ENCODE results near the gene MACF1. TPM values are rescaled to one million over a fixed set of nuclear protein-coding genes. Genes with fewer than 3 reads are reported as not detected.

Gene MACF1
- total RNA-seq, 4 donors from 2014 or later: 82.1 to 247 (median 154) TPM

- Histone ChIP-seq H3K27ac (no peak overlapping the region), H3K9me3 (no peaks in the 10 kb centered on the region), H3K4me3 (no peak overlapping the region), H3K36me3 (peaks cover 0 to 39% (median 0%) of the 10 kb centered on the region in 3 donors), H3K4me1 (peaks cover 0 to 17% (median 0%) of the 10 kb centered on the region in 3 donors), H3K27me3 (no peaks in the 10 kb centered on the region)
- intact Hi-C loops (cut with DNase I): no loop called here
- TF ChIP-seq CTCF (IDR thresholded peaks at IDR 0.05) (no peak), POLR2A (IDR thresholded peaks at IDR 0.05) (no peak)
- WGBS, 2 donors: 85 to 94% methylated on average over 2 of the region's 2 CpGs
- no peak for DNase-seq
Measured at GRCh38 chr1:39261712-39262221, 57.3 kb downstream of the MACF1 start.

GRCh38 chr1:39262802-39263201 is 58.3 kb downstream of the MACF1 start:
- H3K27me3 ChIP-seq: no peaks in the 10 kb centered on the region
- no peak for DNase-seq
- no peaks in the 10 kb centered on the region for H3K9me3 ChIP-seq
- no peak overlapping the region for H3K4me3 ChIP-seq
- no peak overlapping the region for H3K27ac ChIP-seq
- intact Hi-C loops (cut with DNase I): no loop called here
- peaks cover 0 to 28% (median 4%) of the 10 kb centered on the region in 3 donors for H3K4me1 ChIP-seq
- H3K36me3 ChIP-seq: peaks cover 0 to 28% (median 0%) of the 10 kb centered on the region in 3 donors
- TF ChIP-seq CTCF (IDR thresholded peaks at IDR 0.05) (no peak), POLR2A (IDR thresholded peaks at IDR 0.05) (no peak)
- WGBS, 2 donors: 69 to 79% methylated on average over 4 of the region's 4 CpGs

DNA sequence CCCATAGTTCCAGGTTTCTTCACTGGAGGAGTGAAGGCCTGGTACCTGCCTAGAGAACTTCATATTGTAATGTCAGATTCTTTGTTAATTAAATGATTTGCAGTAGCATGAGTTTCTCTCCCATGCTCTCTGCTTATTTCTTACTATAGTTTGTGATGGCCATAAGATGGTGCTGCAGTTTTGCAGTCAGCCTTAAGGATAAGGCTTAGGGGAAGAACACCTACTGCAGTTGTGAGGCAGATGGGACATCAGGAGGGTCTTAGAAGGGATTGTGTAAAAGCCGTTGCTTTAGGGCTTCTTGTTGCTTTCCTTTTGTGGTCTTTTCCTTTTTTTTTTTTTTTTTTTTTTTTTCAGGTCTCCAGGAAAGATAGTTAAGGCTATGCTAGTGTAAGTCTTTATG is 61.8 kb downstream of the MACF1 start:
- peaks cover 22 to 51% (median 33%) of the 10 kb centered on the region in 3 donors for H3K4me1 ChIP-seq
- intact Hi-C loops (cut with DNase I): no loop called here
- H3K9me3 ChIP-seq: no peaks in the 10 kb centered on the region
- 18 to 48% methylated on average over 1 of the region's 1 CpG for WGBS, 2 donors
- no peak for DNase-seq
- no peaks in the 10 kb centered on the region for H3K27me3 ChIP-seq
- peak in 2 of 6 experiments; percentile 21 to 26 for TF ChIP-seq CTCF (IDR thresholded peaks at IDR 0.05)
- TF ChIP-seq POLR2A (IDR thresholded peaks at IDR 0.05): no peak
- no peak overlapping the region for H3K27ac ChIP-seq
- no peaks in the 10 kb centered on the region for H3K36me3 ChIP-seq
- no peak overlapping the region for H3K4me3 ChIP-seq

GRCh38 chr1:39266792-39267191 is 62.3 kb downstream of the MACF1 start:
- 78 to 80% methylated on average over 1 of the region's 1 CpG for whole genome bisulfite sequencing, 2 donors
- Histone ChIP-seq H3K4me3 (no peak overlapping the region), H3K9me3 (no peaks in the 10 kb centered on the region), H3K27me3 (no peaks in the 10 kb centered on the region), H3K36me3 (no peaks in the 10 kb centered on the region), H3K27ac (peak overlapping the region in 2 of 4 donors; percentile 86 to 91), H3K4me1 (peaks cover 22 to 56% (median 37%) of the 10 kb centered on the region in 3 donors)
- intact Hi-C loops (cut with DNase I): no loop called here
- TF ChIP-seq CTCF (IDR thresholded peaks at IDR 0.05) (no peak), POLR2A (IDR thresholded peaks at IDR 0.05) (no peak)
- no peak for DNase-seq

DNA sequence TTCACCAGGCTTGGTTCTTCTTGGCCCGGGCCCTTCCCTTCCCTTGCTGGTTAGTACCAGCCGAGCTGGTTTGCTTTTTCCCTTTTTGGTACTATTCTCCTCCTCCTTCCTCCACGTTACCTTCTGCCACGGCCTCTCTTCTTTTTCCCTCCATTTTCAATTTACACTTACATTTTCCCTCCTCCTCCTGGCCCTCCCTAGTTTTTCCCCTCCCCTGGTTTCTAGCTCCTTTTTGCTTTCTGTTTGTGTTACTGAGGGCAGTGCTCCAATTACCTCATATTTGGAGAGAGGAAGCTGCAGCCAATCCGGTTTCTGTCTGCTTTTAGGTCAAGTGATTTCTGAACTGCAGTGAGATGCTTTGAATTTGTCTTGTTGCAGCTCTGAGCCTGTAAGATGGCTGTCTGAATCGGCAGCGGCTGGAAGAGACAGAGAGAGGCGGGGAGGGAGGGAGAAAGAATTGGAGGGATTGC is 63.7 kb downstream of the MACF1 start:
- H3K27ac ChIP-seq: peak overlapping the region; percentile 70 to 91 (median 84)
- H3K36me3 ChIP-seq: no peaks in the 10 kb centered on the region
- H3K4me1 ChIP-seq: peaks cover 22 to 64% (median 45%) of the 10 kb centered on the region in 3 donors
- DNase-seq: no peak
- intact Hi-C loops (cut with DNase I): no loop called here
- 1 to 5% methylated on average over 7 to 8 of the region's 8 CpGs for WGBS, 2 donors
- H3K27me3 ChIP-seq: no peaks in the 10 kb centered on the region
- no peaks in the 10 kb centered on the region for H3K9me3 ChIP-seq
- peak overlapping the region; percentile 1 to 57 (median 37) for H3K4me3 ChIP-seq
- TF ChIP-seq POLR2A (IDR thresholded peaks at IDR 0.05) (peak in 2 of 4 donors; percentile 25 to 36), CTCF (IDR thresholded peaks at IDR 0.05) (no peak)
